ENCODE measurements around the gene GP1BB.

- TF ChIP-seq CTCF (IDR thresholded peaks at IDR 0.05) (no peak), POLR2A (IDR thresholded peaks at IDR 0.05) (no peak)
Measured at GRCh38 chr22:19728271-19728670, 4.9 kb downstream of the GP1BB start.

All from lower leg skin (tissue), 3 donors.